DMS114 treated with DMSO at 0.1 percent for 48 hours (cell line): ENCODE measurements around the gene CA10.

Experiments used
- DNase-seq: peaks from one replicate; lab custom pipeline; 2025; ENCODE audit not compliant: unreplicated experiment; lab: John Stamatoyannopoulos, UW

Gene CA10

DNA sequence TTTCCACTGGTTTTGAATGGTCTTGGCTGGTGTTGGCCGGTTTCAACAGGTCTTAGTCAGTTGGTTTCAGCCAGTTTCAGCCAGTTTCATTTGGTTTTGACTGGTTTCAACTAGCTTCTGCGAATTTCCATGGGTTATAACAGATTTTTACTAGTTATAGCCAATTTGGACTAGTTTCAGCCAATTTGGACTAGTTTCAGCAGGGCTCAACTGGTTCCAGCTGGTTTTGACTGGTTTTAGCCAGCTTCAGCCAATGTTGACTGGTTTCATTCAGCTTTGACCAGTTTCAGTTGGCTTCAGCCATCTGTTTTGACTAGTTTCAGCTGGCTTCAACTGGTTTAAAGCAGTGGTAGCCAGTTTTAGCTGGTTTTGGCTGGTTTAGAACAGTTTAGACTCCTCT is 465.6 kb downstream of the CA10 start:
- DNase-seq: no peak

DNA sequence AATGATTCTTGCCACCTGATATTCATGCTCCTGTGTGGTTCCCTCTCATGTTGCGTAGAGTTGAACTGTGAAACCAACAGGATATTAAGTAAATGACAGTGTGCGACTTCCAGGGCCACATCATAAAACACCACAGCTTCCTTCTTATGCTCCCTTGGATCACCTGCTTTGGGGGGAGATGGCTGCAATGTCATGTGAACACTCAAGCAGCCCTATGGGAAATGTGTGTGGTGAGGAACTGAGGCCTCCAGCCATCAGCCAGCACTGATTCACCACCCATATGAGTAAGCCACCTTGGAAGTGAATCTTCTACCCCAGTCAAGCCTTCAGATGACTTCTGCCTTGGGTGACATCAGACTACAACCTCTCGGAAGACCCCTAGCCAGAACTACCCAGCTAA is 470.6 kb downstream of the CA10 start:
- no peak for DNase-seq

DNA sequence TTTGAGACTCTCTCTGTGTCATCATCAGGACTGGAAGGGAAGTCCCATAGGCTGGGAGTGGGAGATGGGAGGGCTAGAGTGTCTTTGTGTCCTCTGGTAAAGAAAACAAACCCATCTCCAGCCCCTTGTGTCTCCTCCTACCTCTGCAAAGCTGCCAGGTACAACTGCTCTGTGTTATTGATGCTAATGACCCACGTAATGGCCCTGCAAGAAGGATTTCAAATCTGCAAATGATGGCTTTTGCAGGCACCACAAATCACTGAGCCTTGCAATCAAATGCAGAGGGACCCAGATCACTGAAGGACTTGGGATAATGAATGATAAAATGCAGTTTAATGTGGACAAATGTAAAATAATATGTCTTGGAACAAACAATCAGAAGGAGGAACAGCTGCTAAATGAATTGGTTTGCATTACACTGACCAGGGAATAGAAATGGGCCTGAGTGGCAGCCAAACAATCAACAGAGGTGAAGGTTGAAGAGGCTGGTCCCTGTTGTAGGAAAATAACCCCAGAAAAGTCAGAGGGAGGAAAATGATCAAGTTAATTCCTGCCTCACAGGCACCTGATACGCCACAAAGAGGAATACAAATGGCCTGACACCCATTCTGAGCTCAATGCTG is 473.1 kb downstream of the CA10 start:
- DNase-seq: no peak

DNA sequence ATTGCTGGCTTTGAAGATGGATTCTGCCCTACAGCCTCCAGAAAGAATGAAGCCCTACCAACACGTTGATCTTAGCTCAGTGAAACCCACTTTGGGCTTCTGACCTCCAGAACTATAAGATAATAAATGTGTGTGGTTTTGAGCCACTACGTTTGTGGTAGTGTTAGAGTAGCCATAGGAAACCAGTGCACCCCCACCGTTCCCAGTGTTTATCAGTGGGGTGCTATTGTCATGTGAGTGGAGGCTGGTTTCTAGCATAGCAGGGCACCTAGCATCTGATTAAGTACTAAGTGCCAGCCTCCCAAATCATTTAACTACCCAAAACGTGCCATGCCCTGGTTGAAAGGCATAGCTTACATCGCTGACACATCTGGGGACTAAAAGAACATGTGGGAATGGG is 474.3 kb downstream of the CA10 start:
- DNase-seq: no peak

DNA sequence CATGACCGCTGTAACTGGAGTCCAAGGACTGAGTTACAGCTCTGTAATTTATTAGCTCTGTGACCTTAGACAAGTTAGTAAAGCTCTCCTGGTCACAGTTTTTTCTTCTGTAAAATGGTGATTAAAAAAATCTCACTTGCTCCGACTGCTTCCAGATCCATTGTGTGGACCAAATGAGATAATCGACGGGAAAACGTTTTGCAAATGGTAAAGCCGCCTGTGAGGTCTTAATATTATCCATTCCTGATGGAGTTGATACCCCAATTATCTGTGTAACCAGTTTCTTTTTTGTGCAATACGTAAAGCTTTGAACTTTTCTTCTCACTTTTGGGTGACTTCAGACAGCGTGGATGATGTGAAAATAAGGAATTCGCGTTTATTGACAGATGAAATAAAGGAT is 475.2 kb downstream of the CA10 start:
- no peak for DNase-seq

DNA sequence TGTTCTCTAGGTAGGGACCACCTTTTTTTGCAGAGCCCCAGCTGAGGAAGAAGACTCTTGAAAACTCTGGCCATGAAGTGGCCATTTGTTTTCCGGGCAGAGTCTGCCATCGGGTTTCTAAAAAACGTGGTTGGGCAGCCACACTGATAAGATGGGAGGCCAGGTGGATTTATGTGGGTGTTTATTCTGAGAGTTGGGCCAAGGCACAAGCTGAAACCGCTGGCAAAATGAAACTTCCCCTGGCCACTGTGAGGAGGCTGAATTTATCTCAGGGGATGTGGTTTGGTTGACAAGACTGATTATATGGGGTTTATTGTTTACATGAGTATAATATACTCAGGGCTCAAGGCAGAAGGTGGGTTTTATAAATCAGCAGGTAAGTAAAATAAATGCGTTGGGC is 476.4 kb downstream of the CA10 start:
- no peak for DNase-seq

DNA sequence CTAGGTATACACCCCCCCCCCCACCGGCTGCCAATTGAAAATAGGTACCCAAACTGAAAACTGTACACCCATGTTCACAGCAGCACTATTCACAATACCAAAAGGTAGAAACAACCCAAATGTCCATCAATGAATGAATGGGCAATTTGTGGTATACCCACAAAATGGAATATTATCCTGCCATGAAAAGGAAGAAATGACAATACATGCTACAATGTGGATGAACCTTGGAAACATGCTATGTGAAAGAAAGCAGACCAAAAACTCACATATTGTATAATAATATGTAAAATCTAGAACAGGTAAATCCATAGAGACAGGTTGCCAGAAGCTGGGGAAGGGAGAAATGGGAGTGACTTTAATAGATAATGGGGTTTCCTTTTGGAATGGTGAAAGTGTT is 480.6 kb downstream of the CA10 start:
- no peak for DNase-seq

DNA sequence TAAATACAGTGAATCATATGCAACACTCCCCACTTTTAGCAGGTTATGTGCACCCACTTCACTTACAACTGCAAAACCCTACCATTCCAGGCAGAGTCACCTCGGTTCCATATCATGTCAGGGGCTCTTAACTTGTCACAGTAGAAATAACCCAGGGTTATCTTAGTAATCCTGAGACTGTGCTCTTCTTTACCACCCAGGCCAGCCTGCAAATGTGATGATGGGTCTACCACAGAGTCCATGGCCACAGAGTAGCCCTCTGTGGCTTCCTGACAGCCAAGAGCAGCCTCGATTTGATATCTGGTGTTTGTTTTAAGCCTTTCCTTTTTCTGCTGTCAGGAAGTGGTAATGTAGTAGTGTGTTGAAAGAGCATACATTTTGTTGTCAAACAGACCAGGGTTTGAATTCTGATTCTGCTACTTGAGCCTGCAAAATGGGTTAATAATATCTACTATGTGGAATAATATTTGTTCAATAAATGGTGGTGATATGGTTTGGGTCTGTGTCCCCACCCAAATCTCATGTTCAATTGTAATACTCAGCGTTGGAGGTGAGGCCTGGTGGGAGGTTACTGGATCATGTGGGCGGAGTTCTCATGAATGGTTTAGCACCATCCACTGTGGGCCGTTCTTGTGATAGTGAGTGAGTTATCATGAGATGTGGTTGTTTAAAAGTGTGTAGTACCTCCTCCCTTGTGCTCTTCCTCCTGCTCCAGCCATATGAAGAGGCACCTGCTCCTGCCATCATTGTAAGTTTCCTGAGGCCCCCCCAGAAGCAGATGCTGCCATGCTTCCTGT is 481.6 kb downstream of the CA10 start:
- DNase-seq: no peak

DNA sequence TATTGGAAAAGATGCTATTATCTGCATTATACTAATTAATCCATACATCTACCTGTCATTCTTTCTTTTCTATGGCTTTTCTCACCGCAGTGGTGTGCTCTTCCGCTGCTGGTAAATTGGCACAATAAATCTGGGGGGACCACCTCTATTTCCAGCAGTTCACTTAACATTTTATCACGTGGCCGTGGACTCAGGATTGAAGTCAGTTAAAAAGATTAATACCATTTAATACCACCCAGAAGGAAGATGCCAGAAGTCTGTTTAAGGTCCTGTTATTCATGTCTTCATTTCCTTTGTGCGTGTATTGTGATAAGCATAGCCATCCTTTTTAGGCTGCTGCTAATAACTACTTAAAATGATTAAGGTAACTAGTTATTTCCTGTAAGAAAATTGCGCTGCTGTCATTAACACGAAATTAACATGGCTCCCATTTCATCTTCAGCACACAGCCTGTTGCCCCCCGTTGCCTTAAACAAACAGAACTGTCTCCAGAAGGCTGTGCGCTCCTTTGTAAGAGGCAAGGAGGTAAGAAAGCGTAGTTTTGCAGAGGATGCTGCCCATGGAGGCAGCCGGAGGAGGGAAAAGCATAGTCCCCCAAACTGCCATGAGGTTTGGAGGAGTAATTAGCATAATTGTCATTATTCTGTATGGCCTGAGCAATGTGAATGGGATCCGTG is 483.8 kb downstream of the CA10 start:
- DNase-seq: no peak

DNA sequence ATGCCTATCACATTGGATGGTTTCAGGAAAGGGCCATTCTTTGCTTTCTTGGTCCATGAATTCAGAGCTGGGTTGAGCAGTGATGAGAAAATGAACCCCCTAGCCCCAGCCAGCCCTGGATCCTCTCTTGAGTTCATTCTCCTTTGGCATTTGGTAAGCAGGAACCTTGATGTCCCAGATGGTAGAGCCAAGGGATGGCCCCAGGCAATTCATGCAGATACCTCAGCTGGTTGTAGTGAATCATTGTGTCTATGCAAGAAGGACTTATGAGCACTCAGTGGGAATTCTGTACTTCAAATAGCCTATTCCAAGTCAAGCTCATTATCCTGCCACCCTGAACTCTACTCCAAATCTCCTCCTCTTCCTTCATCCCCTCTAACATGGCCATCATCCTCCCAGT is 485.4 kb downstream of the CA10 start:
- no peak for DNase-seq

DNA sequence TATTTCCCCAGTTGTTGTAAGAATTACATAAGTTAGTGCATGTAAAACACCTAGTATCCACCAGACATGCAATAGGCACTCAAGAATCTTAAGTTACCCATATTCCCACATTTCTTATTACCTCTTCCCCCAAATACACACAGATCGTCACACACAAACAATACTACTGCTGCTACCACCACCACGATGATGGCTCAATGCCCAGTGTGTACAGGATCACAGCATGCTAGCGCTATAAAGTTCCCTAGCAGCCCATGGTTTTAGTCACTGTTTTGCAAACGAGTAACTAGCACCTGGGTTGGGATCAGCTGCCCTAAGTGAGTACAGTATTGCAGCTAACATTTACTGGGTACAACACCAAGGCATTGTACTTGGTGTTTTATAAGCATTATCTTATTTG is 486.4 kb downstream of the CA10 start:
- no peak for DNase-seq

DNA sequence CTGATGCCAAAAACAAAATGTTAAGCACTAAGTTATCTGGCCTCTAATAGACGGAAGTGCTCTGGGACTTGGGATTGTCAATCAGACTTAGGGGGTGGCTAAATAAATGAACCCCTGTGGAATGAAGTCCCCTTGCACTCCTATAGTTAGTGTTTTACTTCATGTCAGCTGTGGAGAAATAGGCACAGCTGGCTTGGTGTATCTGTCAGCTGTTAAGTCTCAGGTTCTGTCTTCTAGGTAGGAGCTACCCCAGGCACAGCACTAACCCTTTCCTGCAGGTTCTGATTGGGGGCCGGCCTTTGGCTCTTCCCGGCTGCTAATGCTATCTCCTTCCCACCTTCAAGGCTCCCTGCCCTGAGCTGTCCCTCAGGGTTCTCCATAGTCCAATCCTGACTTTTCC is 487.6 kb downstream of the CA10 start:
- no peak for DNase-seq

DNA sequence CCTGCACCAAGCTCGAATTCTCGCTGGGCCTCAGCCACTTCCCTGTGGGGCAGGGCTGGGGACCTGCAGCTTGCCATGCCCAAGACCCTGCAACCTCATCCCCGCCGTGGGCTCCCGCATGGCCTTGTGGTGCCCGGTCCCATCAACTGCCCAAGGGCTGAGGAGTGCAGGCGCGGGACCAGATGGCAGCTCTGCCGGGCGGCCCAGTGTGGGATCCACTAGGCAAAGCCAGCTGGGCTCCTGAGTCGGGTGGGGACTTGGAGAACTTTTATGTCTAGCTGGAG is 489.6 kb downstream of the CA10 start:
- DNase-seq: no peak

DNA sequence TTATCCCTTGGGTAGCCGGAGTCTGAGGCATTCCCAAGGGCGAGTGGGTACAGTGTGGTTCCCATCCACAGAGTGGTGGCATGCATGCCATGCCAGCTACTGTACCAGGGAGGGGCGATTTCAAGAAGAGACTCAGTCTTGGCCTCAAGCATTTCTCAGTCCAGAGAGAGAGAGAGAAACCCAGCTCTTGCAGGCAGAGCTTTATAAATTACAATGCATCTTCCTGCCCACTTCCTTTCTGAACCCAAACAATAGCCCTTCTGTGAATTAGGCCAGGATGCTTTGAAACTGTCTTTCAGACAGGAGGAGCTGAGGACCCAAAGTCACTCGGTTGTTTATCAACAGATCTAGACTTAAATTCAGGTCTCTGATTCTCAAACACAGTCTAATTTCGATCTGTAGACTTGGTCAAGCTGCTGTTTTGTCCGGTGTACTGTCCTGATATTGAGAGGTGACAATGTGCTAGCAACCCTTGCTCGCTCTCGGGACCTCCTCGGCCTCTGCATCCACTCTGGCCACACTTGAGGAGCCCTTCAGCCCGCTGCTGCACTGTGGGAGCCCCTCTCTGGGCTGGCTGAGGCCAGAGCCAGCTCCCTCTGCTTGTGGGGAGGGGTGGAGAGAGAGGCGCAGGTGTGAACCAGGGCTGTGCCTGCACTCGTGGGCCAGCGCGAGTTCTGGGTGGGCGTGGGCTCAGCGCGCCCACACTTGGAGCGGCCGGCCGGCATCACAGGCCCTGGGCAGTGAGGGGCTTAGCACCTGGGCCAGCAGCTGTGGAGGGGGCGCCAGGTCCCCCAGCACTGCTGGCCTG is 490.2 kb downstream of the CA10 start:
- no peak for DNase-seq

DNA sequence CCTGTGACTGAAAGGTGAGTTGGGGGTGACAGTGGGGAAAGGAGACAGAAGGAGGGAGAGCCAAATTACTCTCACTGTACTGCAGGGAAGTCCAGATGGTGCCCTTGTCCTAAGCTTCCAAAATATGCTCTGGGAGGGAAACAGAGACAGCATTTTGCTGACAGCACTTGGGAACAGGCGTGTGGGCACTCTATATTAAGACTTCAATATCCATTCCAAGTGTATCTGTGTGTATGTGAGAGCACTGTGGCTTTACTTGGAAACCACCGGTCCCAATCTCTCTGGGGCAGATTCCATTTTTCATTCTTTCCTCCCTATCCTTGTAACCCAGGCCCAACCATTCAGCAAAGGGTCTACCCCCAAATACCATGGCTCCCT is 490.8 kb downstream of the CA10 start:
- DNase-seq: no peak

DNA sequence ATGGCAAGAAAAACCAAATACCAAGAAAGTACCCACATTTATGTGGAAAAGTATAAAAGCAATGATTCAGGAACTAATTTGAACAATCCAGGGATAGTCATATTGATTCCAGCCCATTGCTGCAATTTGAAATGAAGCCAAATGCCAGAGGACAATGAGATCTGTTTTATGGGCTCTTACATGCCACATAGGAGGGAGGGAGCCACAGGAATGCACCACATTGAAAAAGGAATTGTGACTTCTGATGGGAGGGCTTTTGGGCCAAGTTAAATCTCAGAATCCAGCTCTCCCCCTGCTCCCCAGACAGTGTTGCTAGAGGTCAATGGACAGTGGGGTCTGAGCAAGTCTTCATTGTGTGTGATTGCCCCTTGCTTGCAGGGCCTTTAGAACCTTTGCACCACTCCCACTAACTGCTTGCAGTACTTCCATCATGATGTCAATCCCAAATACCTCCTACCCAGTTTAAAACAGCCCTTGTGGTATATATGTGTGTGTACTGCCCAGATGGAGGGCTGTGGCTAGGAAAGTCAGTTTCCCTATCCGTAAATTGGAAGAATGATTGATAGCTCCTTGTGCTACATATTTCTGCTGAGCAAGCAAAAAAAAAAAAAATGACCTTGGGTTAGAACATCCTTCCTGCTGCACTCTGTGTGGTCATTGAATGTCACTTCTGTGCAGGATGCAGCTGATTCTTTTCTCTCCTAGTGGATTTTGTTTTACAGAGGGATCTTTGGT is 491.4 kb downstream of the CA10 start:
- DNase-seq: no peak

DNA sequence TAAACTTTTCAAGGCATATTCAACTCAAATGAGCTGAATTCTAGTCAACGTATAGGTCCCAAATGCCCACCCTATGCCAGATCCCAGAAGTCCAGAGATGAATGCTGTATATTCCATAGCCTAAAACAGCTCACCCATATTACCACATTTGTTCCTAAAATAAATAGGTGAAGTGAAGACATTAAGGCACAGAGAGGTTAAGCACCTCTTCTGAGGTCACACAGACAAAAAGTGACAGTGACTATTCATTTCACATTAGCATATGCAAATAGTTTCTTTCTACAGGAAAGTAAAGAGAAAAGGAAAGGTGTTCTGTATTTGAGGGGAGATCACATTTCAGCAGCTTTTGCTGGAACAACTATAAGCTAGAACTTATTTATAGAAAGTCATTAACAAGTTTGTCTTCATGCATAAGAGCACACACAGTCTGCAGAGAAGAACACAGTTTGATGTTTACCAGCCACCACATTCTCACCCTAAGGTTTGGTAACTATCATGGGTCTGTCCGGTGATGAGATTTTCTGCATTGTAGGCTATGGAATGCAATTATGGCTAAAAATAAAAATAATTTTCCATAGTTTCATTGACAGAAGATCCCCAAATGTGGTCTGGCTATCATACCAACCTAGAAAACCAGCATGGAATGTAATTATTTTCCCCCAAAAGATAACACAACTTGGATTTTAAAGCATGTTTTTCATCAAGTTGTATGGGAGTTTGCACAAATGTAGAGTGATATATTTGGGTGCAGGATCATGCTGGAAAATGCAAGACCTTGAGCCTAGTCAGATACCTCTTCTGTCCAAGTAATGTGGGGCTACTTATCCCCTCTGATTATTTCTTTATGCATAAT is 496.1 kb downstream of the CA10 start:
- DNase-seq: no peak

DNA sequence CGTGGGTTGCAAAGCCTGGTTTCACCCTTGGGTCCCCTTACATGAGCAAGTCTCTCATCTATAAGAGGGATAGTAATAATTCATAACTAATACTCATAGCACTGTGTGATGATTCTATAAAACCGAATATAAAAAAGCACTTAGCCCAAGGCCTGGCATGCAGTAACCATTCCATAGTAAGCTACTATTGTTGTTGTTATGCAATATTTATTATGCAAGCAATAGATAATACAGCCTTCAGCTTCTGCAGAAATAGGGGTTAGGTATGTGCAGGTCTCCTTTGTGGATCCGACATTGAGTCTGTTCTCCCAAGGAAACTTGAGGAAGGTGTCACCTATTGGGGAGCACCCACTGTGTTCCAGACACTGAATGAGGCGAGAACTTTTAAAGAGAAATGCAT is 497.1 kb downstream of the CA10 start:
- DNase-seq: no peak

DNA sequence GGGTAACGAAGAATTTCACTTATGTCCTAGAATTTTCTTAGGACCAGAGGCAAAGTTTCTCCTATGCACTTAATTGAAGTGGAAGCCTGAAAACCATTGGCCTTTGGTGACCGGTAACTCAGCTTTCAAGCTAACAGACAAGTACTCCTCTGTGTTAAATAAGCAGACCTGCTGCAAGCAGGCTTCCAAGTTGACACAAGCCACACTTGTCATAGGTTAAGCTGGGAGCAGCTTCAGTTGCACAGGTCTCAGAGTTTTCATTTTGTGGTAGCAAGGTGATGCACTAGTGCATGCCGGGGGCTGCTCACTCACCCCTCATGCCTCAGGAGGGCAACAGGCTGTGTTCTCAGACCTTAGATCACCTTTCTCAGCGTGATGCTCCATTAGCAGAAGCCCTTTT is 498.2 kb downstream of the CA10 start:
- DNase-seq: no peak

DNA sequence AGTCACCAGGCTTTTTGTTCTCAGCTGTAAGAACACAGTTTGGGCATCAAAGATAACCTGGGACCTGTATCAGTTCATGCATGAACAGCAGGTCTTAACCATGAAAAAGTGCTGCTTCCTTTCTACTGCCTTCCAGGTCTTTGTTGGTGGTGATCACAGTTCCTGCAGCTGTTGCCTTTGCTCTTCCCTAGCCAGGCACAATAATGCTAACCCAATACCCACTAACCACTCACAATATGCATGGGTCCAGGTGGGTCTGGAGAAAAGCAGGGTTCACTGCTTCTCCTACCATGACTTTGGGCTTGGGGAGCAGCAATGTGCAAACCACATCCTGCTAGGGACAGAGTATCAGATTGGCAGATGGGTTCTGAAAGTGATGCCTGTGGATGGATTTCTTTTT is 501.3 kb downstream of the CA10 start:
- DNase-seq: no peak
